ENCODE results near the gene TNFRSF11A. TPM values are rescaled to one million over a fixed set of nuclear protein-coding genes. Genes with fewer than 3 reads are reported as not detected.

Gene TNFRSF11A
- total RNA-seq, 1 donor from 2014 or later = 89.9 TPM

GRCh38 chr18:62404881-62405280 is 79.8 kb downstream of the TNFRSF11A start:
- no peak for DNase-seq (ENCODE audit: low spot score)
- Mint-ChIP-seq H3K4me3 (ENCODE audit: unreplicated experiment) (no peak overlapping the region), H3K27ac (ENCODE audit: unreplicated experiment) (no peak overlapping the region), H3K9me3 (ENCODE audit: unreplicated experiment) (no peaks in the 10 kb centered on the region), H3K36me3 (ENCODE audit: low read depth, unreplicated experiment) (peaks cover 4% of the 10 kb centered on the region), H3K27me3 (ENCODE audit: unreplicated experiment) (peaks cover 5% of the 10 kb centered on the region), H3K4me1 (ENCODE audit: unreplicated experiment) (peaks cover 6% of the 10 kb centered on the region)
- TF ChIP-seq CTCF (IDR thresholded peaks at IDR 0.05; ENCODE audit: unreplicated experiment) = no peak

- Mint-ChIP-seq H3K27ac (ENCODE audit: unreplicated experiment) (no peak overlapping the region), H3K27me3 (ENCODE audit: unreplicated experiment) (peaks cover 7% of the 10 kb centered on the region), H3K36me3 (ENCODE audit: low read depth, unreplicated experiment) (peaks cover 3% of the 10 kb centered on the region), H3K9me3 (ENCODE audit: unreplicated experiment) (no peaks in the 10 kb centered on the region), H3K4me3 (ENCODE audit: unreplicated experiment) (no peak overlapping the region), H3K4me1 (ENCODE audit: unreplicated experiment) (peaks cover 7% of the 10 kb centered on the region)
- no peak for DNase-seq (ENCODE audit: low spot score)
- TF ChIP-seq CTCF (IDR thresholded peaks at IDR 0.05; ENCODE audit: unreplicated experiment) = no peak
Observed at GRCh38 chr18:62407660-62408059, 82.5 kb downstream of the TNFRSF11A start.

DNA sequence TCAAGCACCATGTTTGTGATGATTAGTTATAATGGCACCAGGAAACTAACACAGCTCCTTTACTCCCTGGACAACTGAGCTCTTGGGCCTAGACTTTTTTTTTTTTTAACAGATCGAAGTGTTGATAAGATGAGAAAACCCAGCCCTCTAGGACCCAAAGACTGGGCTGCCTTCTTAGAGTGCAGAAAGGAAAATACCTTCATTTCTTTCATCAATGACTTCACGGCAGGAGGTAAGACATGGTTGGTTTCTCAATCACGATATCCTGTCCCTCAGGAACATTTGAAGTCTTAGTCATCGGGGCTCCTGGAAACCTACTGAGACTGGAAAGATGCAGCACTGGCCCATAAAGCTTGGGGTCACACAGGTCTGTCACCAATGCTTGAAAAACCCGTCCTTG is 84.7 kb downstream of the TNFRSF11A start:
- H3K9me3 Mint-ChIP-seq (ENCODE audit: unreplicated experiment) = no peaks in the 10 kb centered on the region
- no peaks in the 10 kb centered on the region for H3K36me3 Mint-ChIP-seq (ENCODE audit: low read depth, unreplicated experiment)
- H3K4me3 Mint-ChIP-seq (ENCODE audit: unreplicated experiment) = no peak overlapping the region
- no peak for DNase-seq (ENCODE audit: low spot score)
- TF ChIP-seq CTCF (IDR thresholded peaks at IDR 0.05; ENCODE audit: unreplicated experiment) = no peak
- no peak overlapping the region for H3K27ac Mint-ChIP-seq (ENCODE audit: unreplicated experiment)
- H3K27me3 Mint-ChIP-seq (ENCODE audit: unreplicated experiment) = peaks cover 5% of the 10 kb centered on the region
- peaks cover 10% of the 10 kb centered on the region for H3K4me1 Mint-ChIP-seq (ENCODE audit: unreplicated experiment)

- Mint-ChIP-seq H3K36me3 (ENCODE audit: low read depth, unreplicated experiment) (no peaks in the 10 kb centered on the region), H3K4me3 (ENCODE audit: unreplicated experiment) (no peak overlapping the region), H3K9me3 (ENCODE audit: unreplicated experiment) (no peaks in the 10 kb centered on the region), H3K27me3 (ENCODE audit: unreplicated experiment) (peaks cover 4% of the 10 kb centered on the region), H3K27ac (ENCODE audit: unreplicated experiment) (no peak overlapping the region), H3K4me1 (ENCODE audit: unreplicated experiment) (peaks cover 8% of the 10 kb centered on the region)
- no peak for DNase-seq (ENCODE audit: low spot score)
- no peak for TF ChIP-seq CTCF (IDR thresholded peaks at IDR 0.05; ENCODE audit: unreplicated experiment)
Observed at GRCh38 chr18:62412231-62412979, 87.3 kb downstream of the TNFRSF11A start.

DNA sequence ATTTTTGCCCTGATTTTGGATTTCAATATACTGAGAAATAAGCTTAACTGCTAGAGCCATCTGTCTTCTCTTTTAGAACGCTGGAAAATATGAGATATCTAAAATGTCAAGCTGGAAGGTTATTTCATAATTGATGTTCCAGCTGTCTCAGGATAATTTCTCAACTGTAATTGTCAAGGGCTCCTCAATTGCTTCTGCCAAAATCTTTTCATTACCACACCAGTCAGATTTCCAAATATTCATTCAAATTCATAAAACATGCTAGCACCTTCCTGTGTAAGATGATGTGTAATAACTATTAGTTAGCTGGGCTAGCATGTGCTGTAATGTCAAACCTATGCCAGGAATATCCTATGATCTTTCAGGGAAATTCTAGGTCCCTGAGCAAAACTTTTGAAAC is 88.1 kb downstream of the TNFRSF11A start:
- no peaks in the 10 kb centered on the region for H3K36me3 Mint-ChIP-seq (ENCODE audit: low read depth, unreplicated experiment)
- no peak for TF ChIP-seq CTCF (IDR thresholded peaks at IDR 0.05; ENCODE audit: unreplicated experiment)
- peaks cover 8% of the 10 kb centered on the region for H3K4me1 Mint-ChIP-seq (ENCODE audit: unreplicated experiment)
- peaks cover 2% of the 10 kb centered on the region for H3K27me3 Mint-ChIP-seq (ENCODE audit: unreplicated experiment)
- H3K4me3 Mint-ChIP-seq (ENCODE audit: unreplicated experiment) = no peak overlapping the region
- no peak for DNase-seq (ENCODE audit: low spot score)
- H3K27ac Mint-ChIP-seq (ENCODE audit: unreplicated experiment) = no peak overlapping the region
- no peaks in the 10 kb centered on the region for H3K9me3 Mint-ChIP-seq (ENCODE audit: unreplicated experiment)

Measured in endothelial cell (in vitro differentiated cells).